ENCODE results near the gene MALRD1.
A peak's percentile ranks its signal among the peaks of the same experiment; 100 is the strongest.

The MALRD1 gene

DNA sequence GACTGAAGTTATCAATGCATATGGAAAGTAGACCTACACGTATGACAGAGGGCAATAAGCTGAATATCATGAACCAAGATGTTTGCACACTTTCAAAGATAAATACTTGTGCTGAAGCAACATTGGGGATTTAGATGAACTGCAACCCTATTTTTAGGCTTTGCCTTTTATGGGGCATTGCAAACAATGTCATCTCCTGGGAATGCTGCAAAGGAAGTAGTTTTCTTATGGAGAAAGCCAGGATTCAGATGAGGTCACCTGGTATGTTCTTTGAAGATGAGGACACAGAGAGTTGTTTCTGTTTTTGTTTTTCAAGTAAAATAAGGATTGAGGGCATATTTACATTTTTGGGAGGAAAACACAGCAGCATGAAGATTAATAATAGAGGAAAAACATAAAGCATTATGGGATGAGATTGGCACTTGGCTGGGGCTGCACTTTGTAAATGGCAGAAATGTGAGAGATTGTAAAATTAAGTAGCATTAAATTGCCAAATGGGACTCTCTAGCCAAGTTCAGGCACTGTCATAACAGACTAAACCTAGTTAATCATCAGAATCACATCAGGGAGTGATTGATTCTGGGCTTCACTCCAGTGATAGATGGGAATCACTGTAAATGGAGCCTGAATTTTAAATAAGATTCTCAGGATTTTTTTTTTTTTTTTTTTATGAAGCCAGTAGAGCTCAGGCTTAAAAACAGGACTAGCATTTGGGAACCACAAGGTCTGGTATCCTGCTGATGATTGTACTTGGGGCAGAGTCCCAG lies 63.1 kb downstream of the MALRD1 start:
- no peak for DNase-seq

DNA sequence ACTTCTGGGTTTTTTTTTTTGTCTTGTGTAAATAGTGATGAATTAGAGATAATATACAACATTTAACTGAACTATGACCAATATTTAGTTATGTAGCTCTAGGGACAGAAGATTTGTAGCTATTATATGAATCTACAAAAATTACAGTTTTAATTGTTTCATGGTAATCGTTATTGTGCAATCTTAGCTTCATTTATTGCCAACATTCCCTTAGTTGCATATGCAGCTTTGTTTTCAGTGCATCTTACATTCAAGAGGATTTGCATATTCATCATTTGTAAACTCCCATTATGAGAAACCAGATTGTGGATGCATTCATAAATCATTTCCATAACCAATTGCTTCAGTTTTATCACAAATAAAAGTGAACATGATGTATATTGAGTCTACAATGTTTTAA lies 68.8 kb downstream of the MALRD1 start:
- DNase-seq, result no peak

DNA sequence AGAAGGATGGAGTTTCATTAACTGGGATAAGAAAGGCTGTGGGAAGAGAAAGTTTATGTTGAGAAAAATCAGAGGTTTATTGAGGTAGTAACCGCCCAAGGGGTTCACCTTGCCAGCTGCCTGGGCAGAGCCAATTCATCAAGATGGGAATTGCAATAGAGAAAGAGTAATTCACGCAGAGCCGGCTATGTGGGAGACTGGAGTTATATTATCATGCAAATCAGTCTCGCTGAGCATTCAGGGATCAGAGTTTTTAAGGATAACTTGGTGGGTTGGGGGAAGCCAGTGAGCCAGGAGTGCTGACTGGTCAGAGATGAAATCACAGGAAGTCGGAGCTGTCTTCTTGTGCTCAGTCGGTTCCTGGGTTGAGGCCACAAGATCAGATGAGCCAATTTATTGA lies 70.6 kb downstream of the MALRD1 start:
- DNase-seq, result no peak

DNA sequence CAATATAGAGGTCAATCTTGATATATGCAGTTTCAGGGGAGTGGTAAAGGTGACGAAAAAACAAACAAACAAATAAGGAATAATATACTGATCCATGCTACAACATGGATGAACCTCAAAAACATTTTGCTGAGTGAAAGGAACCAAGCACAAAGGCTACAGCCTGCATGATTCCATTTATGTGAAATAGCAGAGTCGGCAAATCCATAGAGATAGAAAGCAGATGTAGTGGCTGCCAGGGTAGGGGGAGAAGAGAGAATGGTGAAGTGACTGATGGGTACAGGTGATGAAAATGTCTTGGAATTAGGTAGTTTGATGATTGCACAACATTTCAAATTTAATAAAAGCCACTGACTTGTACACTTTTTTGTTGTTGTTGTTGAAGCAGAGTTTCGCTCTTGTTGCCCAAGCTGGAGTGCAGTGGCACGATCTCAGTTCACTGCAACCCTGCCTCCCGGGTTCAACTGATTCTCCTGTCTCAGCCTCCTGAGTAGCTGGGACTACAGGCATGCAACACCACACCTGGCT lies 71.8 kb downstream of the MALRD1 start:
- no peak for DNase-seq

DNA sequence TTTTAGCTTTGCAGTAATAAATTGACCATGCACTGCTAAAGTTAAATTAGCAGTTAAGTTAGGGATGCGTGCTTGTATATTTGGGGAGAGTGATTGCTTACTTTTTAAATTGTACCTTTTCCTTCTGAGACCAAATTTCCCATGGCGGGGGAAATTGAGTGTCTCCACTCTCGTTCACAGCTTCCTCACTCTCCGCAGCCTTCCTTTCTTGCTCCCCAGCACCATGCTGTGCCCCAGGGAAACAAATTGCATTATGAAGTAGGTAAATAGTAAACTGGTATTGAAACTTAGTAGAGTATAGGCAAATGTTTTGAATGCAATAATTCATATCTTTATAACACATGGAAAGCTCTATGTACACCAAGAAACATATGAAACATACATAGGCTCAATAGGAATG lies 85.4 kb downstream of the MALRD1 start:
- DNase-seq, result no peak

DNA sequence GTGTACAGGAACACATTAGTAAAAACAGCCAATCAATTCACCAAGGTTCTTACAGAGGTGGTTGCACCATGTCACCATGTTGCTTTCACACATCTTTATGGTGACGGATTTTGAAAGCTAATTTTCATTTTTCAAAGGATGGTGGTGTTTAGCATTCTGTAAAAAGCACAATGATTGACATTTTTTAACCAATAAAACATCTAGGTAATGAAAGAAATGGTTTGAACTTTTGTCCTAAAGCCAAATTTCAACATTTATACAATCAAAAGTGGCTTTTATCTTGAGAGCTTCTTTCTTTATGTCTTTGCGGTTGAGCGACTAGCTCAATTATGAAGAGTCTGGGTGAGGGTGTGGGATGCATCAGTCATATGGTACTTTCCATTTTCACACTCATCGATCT lies 94.4 kb downstream of the MALRD1 start:
- DNase-seq, result no peak

DNA sequence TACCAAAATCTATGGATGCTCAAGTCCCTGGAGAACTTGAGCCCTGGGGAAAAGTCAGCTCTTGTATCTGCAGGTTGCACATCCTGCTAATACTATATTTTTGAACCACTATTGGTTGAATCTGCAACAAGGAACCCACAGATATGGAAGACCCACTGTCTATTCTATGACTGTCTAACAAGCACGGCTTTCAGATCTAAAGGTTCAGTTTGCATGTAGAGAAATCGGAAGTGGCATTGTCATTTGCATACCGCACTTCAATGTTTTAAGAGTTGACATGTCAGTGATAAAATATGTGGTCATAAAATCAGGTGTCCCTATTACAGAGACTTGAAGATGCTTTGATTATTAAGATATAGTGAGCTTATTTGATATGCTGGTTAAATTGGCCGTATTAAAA lies 95.6 kb downstream of the MALRD1 start:
- no peak for DNase-seq

DNA sequence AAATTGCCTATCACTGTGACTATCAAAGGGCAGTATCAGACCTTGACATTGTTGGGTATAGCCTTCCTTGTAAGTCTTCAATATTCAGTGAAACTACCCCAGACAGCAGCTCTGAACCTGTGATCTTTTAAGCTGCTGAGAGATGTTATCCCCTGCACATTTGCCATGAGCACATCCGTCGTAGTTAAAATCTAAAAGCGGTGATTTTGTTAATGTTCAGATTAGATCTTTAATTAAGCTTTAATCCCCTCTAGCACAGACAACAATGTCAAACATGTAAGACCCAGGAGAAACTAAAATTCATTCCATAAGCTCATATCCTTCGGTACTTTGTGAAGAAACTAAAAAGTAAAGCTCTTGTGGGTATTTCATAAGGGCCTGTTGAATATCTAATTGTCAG lies 105.8 kb downstream of the MALRD1 start:
- no peak for DNase-seq

DNA sequence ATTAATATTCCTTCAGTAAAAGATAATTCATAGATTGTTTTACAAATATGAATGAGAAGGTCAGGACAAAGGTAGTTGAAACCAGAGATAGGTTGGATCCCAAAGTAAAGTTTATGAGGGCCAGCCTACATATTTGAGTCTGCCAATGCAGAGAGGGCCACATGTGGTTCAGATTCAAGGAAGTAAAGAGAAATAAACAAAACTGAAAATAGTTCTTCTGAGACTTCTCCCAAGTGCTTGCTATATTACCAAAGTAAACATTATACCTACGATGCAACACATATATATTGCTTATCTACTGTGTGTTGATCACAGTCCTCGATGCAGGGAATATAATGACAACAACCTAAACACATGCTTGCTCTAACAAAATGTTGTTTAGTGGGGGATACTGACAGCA lies 109.8 kb downstream of the MALRD1 start:
- DNase-seq, result no peak

DNA sequence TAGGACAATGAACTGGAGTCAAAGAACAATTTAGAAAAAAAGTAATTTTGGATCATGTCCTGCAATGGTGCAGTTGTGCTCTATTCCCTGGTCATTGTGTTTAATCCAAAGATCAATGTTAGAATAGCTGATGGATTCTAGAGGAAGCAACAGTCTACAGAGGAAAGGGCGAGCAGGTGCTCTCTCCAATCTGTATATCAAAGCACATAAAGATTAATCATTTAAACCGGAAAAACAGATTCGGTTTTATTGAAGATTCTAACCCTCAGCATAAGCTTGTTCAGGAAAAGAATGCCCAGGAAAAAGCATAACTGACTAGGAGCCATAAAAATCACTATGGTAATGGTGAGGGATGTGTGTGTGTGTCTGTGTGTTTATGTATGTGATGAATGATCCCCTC lies 110.3 kb downstream of the MALRD1 start:
- no peak for DNase-seq

DNA sequence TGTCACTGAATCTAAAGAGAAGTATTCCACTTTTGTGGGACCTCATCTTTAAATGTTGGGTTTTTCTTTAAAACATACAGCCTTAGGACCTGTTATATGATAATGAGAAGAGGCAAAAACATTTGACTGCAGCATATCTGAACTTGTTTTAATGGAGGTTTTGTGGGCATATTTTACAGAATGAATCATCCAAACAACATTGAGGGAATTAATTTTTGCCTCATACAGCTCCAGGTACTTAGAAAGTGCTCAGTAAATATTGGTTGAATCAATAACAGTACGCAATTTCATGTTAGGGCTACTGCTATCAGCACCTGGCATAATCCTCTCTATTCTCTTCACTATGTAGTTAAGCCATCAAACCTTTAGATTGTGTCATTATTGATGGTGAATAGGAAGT lies 115.9 kb downstream of the MALRD1 start:
- DNase-seq, result no peak

DNA sequence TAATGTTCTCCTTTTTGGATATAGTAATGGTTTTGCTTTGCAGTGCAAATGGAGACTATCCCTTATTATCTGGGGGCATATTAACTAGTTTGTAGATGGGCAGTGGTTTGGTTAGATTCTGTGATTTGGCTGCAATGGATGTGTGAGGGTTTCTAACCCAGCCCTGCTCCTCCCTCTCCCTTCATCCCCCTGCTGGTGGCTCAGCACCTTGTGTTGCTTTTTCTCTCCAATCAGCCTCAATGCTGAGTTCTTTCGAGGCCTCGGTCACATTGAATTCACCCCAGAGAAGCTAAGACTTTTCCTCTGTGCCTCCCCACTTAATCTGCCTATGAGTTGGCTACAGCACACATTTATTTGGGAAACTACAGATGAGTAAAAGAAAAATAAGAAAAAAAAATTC lies 120.0 kb downstream of the MALRD1 start:
- no peak for DNase-seq

DNA sequence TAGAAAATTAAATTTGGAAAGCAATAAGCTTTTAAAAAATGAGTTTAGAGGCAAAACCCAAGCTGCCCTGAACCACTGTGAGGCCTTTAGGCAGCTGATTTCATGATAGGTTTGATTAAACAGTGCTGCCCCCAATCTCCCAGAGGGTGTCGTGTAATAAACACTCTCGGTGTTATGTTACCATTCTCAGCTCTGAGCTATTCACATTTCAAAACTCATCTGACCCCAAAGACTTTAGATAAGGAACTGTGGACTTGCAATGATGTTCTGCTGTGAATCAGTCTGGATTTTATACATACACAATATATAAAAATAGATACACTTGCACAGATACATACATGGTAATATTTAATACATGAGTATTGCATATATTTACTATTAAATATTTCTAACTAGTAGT lies 120.4 kb downstream of the MALRD1 start:
- DNase-seq, result no peak

DNA sequence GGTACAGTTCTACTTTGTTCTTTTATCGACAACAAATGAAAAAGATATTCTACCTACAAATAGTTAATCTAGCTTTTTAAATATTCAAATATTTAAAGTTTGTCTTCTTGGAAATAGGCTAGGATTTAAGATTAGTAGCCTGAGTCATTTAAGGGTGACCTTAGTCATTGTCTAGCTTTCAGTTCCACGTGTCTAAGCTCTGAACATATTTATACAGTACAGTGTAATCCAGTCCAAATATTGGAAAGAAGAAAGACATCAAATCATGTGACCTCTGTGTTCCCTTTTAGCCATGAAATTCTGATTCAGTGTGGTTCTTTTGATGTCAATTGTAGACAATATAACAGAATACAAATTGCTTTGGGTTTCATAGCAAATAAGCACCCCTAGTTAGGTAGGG lies 121.1 kb downstream of the MALRD1 start:
- DNase-seq, result no peak

DNA sequence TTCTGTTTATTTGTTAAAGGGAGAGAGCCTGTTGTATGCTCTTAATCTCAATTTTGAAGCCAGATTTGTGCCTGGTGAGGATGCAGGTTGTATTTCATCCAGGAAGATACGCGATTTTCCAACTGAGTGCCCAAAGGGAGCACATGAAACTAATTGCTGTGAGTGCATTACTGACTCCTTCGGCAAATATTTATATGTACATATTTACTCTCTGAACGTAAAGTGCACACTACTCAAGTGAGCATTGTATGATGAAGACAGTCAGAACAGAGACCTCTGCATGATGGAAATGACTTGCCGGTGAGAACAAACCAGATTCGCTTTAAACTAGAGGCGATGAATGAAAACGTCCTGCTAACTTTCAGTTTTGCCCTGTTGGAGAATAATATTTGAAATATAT lies 130.1 kb downstream of the MALRD1 start:
- DNase-seq, result no peak

DNA sequence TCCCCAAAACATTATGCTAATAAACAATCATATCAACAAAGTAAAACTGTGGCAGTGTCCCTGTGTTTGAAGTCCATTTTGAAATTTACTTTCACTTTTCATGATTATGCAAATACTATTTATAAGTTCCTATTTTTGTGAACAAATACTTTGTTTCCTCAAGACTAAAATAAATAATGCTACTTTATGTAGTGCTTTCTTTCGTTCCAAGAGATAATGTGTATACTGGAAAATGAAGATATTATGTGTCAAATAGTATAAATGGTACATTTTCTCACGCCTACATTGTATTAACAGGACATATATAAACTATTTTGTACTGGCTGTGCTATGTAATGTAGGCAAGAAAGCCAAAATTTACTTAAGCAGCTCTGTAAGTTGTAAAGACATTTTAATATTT lies 136.3 kb downstream of the MALRD1 start:
- DNase-seq, result no peak

DNA sequence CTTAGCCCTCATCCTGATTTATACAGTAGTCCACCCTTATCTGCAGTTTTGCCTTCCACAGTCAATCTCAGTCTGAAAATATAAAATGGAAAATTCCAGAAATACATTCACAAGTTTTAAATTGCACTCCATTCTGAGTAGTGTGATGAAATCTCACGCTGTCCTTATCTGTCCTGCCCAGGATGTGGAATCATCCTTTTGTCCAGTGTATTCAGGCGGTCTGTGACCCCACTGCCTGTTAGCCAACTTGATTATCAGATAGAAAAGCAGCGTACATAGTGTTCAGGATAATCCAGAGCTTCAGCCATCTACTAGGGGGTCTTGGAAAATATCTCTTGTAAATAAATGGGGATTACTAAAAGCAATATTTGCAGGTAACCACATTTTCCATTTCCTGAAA lies 146.3 kb downstream of the MALRD1 start:
- no peak for DNase-seq

DNA sequence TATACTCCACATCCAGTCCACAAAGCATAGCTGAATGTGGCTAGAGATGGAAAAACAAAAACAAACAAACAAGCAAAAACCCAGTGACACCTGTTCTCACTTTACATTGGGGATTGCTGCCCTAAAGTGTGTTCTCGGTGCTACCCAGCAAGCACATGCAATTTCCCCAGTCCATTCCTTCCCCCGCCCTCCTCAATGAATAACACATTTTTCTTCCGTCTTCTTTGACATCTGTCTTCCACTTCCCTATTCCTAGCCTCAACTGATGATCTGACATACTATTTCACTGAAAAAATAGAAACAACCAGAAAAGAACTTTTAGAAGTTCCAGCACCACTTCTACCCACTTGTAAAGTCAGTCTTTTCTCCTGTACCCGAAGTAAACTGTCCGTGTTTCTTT lies 147.1 kb downstream of the MALRD1 start:
- no peak for DNase-seq

DNA sequence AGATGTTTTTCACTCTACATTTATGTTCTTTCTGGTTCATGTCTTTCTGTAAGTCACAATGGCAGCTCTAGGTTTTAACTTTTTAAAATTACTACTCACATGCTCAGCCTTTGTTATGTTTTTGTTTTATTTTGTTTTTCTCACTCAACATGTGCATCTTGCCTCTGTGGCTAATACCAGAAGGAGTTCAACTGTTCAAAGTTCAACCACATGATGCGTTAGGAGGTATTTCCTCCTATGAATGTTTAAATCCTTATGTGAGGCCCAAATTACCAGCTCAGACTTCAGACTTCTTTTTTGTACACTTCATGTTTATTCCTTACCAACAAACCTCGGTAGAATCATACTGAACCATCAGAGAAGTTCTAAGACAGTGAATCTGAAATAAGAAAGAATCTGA lies 151.6 kb downstream of the MALRD1 start:
- no peak for DNase-seq

DNA sequence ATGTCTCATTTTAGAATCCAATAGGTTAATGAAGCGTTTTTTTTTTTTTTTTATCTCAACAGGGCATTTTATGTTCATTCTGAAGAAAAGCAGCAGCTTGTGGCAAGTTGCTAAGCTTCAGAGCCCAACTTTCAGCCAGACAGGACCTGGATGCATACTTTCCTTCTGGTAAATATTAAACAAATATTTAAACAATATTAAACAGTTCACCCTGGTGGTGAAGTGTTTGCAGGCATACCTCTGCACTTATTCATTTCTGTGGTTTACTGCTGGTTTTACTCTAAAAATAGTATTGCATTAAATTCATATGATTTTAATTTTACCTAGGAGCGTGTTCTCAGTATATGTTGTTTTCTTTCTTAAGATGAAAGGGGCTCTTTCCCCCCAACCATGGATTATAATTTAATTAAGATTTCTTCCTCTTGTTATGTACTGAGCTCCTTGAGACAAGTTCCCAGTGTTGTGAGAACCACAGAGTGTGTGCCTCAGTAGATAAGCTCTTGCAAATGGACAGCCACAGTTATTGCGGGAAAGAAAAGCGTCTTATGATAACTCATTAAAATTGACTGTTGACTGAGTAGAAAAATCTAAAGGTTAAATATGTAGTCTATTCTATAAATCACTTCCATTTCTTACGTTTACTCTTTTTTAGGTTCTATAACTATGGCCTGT lies 155.8 kb downstream of the MALRD1 start:
- no peak for DNase-seq

DNA sequence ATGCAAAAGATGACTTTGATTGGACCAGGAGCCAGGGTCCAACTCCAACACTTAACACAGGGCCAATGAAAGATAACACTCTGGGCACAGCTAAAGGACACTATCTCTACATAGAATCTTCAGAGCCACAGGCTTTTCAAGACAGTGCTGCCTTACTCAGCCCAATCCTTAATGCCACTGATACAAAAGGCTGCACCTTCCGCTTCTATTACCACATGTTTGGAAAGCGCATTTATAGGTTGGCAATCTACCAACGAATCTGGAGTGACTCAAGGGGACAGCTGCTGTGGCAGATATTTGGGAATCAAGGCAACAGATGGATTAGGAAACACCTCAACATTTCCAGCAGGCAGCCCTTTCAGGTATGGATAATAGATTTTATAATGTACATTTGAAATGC lies 160.7 kb downstream of the MALRD1 start:
- peak; percentile 60 for DNase-seq

DNA sequence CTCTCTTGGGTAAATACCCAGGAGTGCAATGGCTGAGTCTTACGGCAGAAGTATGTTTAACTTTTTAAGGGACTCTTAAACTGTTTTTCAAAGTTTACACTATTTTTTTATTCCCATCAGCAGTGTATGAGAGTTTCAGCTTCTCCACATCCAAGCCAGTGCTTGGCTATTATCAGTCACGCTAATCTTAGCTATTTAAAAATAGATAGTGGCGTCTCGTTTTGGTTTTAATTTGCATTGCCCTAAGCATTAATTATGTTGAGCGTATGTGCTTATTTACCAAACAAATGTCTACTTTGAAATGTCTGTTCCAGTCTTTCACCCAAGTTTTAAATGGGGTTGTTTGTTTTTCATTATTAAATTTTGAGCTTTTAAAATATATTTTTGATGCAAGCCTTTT lies 164.0 kb downstream of the MALRD1 start:
- no peak for DNase-seq

DNA sequence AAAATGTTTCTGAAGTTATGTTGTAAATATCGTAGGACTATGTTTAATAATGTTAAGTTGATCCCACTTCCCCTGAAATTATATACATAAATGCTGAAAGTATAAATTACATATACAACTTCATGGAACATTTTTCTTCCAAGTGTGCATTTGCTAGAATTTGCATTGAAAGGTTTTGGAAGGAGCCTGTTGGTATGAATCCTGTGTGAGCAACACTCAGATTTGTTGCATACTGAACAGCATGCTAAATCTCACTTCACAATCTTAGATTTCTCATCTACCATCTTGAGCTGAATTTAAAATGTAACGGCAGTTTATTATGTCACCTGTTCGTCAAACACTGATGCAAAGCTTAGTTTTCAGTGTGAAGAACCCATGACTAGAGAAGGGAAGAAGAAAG lies 172.6 kb downstream of the MALRD1 start:
- no peak for DNase-seq

DNA sequence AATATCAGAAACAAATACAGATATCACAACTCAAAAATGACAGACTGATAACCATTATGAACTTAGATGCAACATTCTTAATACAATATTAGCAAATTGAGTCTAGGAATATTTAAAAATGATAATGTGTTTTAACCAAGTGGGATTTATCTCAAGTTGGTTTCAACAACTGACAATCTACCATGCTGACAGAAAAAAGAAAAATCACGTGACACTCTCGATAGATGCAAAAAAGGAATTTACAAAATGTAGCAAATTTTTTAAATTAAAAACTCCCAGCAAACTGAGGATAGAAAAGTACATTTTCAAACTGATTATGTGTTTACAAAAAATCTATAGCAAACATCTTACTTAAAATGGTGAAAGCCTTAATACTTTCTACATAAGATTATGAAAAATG lies 177.4 kb downstream of the MALRD1 start:
- DNase-seq, result no peak

DNA sequence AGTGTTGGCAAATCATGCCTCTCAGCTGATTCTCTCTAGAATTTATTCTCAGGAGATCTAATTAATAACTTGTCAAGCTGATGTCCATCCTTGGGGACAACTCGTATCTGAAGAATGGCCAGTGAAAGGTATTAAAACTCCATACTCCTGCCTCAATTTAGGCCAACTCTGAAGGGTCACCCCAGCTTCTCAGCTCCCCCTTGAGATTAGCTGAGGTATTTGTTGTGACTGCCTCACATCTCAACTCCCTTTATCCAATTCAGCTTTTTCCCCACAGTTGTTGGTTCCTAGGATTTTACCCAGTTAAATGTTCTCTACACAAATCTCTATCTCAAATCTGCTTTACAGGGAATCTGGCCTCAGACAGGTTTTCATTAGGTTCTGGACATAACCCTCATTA lies 182.4 kb downstream of the MALRD1 start:
- no peak for DNase-seq
